ES-I3 (cell line): ENCODE results near the gene PLCB4.
"Not testable (repeated sequence)": the region's sequence is repeated elsewhere in the genome, so short reads cannot be mapped to it uniquely, and the experiment has no call there.

Experiments
- H3K36me3 ChIP-seq: 2 replicates; pipeline ENCODE4 v1.6.1; 2013; ENCODE audit warnings: mild to moderate bottlenecking, low read length, control low read depth, moderate library complexity; ENCODE audit not compliant: insufficient read depth
- H3K4me1 ChIP-seq: 2 replicates; pipeline ENCODE4 v1.6.1; 2013; ENCODE audit warnings: mild to moderate bottlenecking, control low read depth, low read length; ENCODE audit not compliant: insufficient read depth
- H3K9ac ChIP-seq: 2 replicates; pipeline ENCODE4 v1.6.1; 2013; ENCODE audit warnings: low read depth, mild to moderate bottlenecking, low read length, moderate library complexity
- H3K9me3 ChIP-seq: 2 replicates; pipeline ENCODE4 v1.6.1; 2013; ENCODE audit warnings: mild to moderate bottlenecking, low read length, moderate library complexity; ENCODE audit not compliant: control insufficient read depth, insufficient read depth

The PLCB4 gene

GRCh38 chr20:9146649-9147048, 77.8 kb downstream of the PLCB4 start:
- Histone ChIP-seq H3K9me3 (peaks cover 3% of the 10 kb centered on the region; the same call in 1 of the 2 replicates), H3K9ac (no peak overlapping the region), H3K4me1 (0 out of 2 replicates have a peak, but pooled peaks cover 3% of the 10 kb centered on the region), H3K36me3 (no peaks in the 10 kb centered on the region)

- Histone ChIP-seq H3K36me3 (no peaks in the 10 kb centered on the region), H3K9ac (no peak overlapping the region), H3K4me1 (0 out of 2 replicates have a peak, but pooled peaks cover 3% of the 10 kb centered on the region), H3K9me3 (peaks cover 3% of the 10 kb centered on the region; the same call in 1 of the 2 replicates)
Measured at GRCh38 chr20:9147547-9148024, 78.7 kb downstream of the PLCB4 start.

- Histone ChIP-seq H3K9me3 (peaks cover 3% of the 10 kb centered on the region; the same call in 1 of the 2 replicates), H3K9ac (no peak overlapping the region), H3K36me3 (no peaks in the 10 kb centered on the region), H3K4me1 (0 out of 2 replicates have a peak, but pooled peaks cover 3% of the 10 kb centered on the region)
Measured at GRCh38 chr20:9148291-9148690, 79.4 kb downstream of the PLCB4 start.

GRCh38 chr20:9149087-9149486, 80.2 kb downstream of the PLCB4 start:
- H3K9me3 ChIP-seq, result peaks cover 3% of the 10 kb centered on the region; the same call in 1 of the 2 replicates

GRCh38 chr20:9149796-9150195, 80.9 kb downstream of the PLCB4 start:
- 0 out of 2 replicates have a peak, but pooled peaks cover 2% of the 10 kb centered on the region for H3K4me1 ChIP-seq
- H3K9ac ChIP-seq, result no peak overlapping the region
- H3K9me3 ChIP-seq, result peaks cover 3% of the 10 kb centered on the region; the same call in 1 of the 2 replicates
- no peaks in the 10 kb centered on the region for H3K36me3 ChIP-seq

More at GRCh38 chr20:9149087-9149486, 80.2 kb downstream of the PLCB4 start:
- H3K36me3 ChIP-seq, result no peaks in the 10 kb centered on the region
- no peak overlapping the region for H3K9ac ChIP-seq
- H3K4me1 ChIP-seq, result 0 out of 2 replicates have a peak, but pooled peaks cover 3% of the 10 kb centered on the region

GRCh38 chr20:9150679-9151078, 81.8 kb downstream of the PLCB4 start:
- no peaks in the 10 kb centered on the region for H3K36me3 ChIP-seq
- H3K9ac ChIP-seq, result no peak overlapping the region
- no peaks in the 10 kb centered on the region for H3K4me1 ChIP-seq
- H3K9me3 ChIP-seq, result peaks cover 3% of the 10 kb centered on the region; the same call in 1 of the 2 replicates

GRCh38 chr20:9152139-9152538, 83.3 kb downstream of the PLCB4 start:
- H3K9me3 ChIP-seq, H3K4me1 ChIP-seq, H3K36me3 ChIP-seq, H3K9ac ChIP-seq: not testable (repeated sequence)

GRCh38 chr20:9154464-9155024, 85.7 kb downstream of the PLCB4 start:
- H3K9me3 ChIP-seq, result no peaks in the 10 kb centered on the region
- H3K36me3 ChIP-seq, result no peaks in the 10 kb centered on the region
- H3K9ac ChIP-seq, result no peak overlapping the region
- no peaks in the 10 kb centered on the region for H3K4me1 ChIP-seq

- Histone ChIP-seq H3K4me1 (peaks cover 7% of the 10 kb centered on the region; the same call in 1 of the 2 replicates), H3K9me3 (no peaks in the 10 kb centered on the region)
Measured at GRCh38 chr20:9156529-9157280, 87.8 kb downstream of the PLCB4 start.

GRCh38 chr20:9160331-9160730, 91.4 kb downstream of the PLCB4 start:
- Histone ChIP-seq H3K9ac (no peak overlapping the region), H3K4me1 (peaks cover 7% of the 10 kb centered on the region; the same call in 1 of the 2 replicates), H3K9me3 (no peaks in the 10 kb centered on the region), H3K36me3 (no peaks in the 10 kb centered on the region)

More at GRCh38 chr20:9156529-9157280, 87.8 kb downstream of the PLCB4 start:
- no peak overlapping the region for H3K9ac ChIP-seq
- H3K36me3 ChIP-seq, result no peaks in the 10 kb centered on the region

- H3K9ac ChIP-seq, result no peak overlapping the region
- H3K9me3 ChIP-seq, result no peaks in the 10 kb centered on the region
- peaks cover 7% of the 10 kb centered on the region; the same call in 1 of the 2 replicates for H3K4me1 ChIP-seq
- H3K36me3 ChIP-seq, result no peaks in the 10 kb centered on the region
Measured at GRCh38 chr20:9160757-9161156, 91.9 kb downstream of the PLCB4 start.

- Histone ChIP-seq H3K4me1 (peaks cover 10% of the 10 kb centered on the region), H3K9ac (no peak overlapping the region), H3K36me3 (no peaks in the 10 kb centered on the region), H3K9me3 (no peaks in the 10 kb centered on the region)
Measured at GRCh38 chr20:9161311-9161710, 92.4 kb downstream of the PLCB4 start.

GRCh38 chr20:9163251-9163650, 94.4 kb downstream of the PLCB4 start:
- Histone ChIP-seq H3K4me1 (peaks cover 11% of the 10 kb centered on the region), H3K9ac (no peak overlapping the region), H3K36me3 (no peaks in the 10 kb centered on the region), H3K9me3 (no peaks in the 10 kb centered on the region)

GRCh38 chr20:9163995-9164394, 95.1 kb downstream of the PLCB4 start:
- peaks cover 11% of the 10 kb centered on the region for H3K4me1 ChIP-seq
- no peaks in the 10 kb centered on the region for H3K9me3 ChIP-seq
- H3K9ac ChIP-seq, result no peak overlapping the region
- no peaks in the 10 kb centered on the region for H3K36me3 ChIP-seq

GRCh38 chr20:9165261-9165660, 96.4 kb downstream of the PLCB4 start:
- Histone ChIP-seq H3K9ac (no peak overlapping the region), H3K9me3 (no peaks in the 10 kb centered on the region), H3K36me3 (no peaks in the 10 kb centered on the region), H3K4me1 (peaks cover 7% of the 10 kb centered on the region)
